Measurements from ENCODE around the gene MYO18B. TPM values are rescaled to one million over a fixed set of nuclear protein-coding genes. Genes with fewer than 3 reads are reported as not detected.

The MYO18B gene
- polyA plus RNA-seq, 3 donors = 0.16 to 0.21 (median 0.20) TPM

- DNase-seq = no peak
Measured at GRCh38 chr22:25900390-25900789, 158.4 kb downstream of the MYO18B start.

- no peak for DNase-seq
Measured at GRCh38 chr22:25900880-25901279, 158.9 kb downstream of the MYO18B start.

GRCh38 chr22:25902402-25902801 is 160.4 kb downstream of the MYO18B start:
- no peak for DNase-seq

- no peak for DNase-seq
Measured at GRCh38 chr22:25903294-25903693, 161.3 kb downstream of the MYO18B start.

- no peak for DNase-seq
Measured at GRCh38 chr22:25908212-25908611, 166.2 kb downstream of the MYO18B start.

- no peak for DNase-seq
Measured at GRCh38 chr22:25908755-25909154, 166.8 kb downstream of the MYO18B start.

GRCh38 chr22:25909614-25910387 is 167.8 kb downstream of the MYO18B start:
- no peak for DNase-seq

GRCh38 chr22:25911243-25911972 is 169.4 kb downstream of the MYO18B start:
- no peak for DNase-seq

- no peak for DNase-seq
Measured at GRCh38 chr22:25919452-25919851, 177.5 kb downstream of the MYO18B start.

- no peak for DNase-seq
Measured at GRCh38 chr22:25922141-25922540, 180.2 kb downstream of the MYO18B start.

- DNase-seq = no peak
Measured at GRCh38 chr22:25923914-25924313, 181.9 kb downstream of the MYO18B start.

GRCh38 chr22:25928038-25928437 is 186.1 kb downstream of the MYO18B start:
- no peak for DNase-seq

- DNase-seq = no peak
Measured at GRCh38 chr22:25929321-25929878, 187.4 kb downstream of the MYO18B start.

GRCh38 chr22:25930083-25930482 is 188.1 kb downstream of the MYO18B start:
- DNase-seq = no peak

- DNase-seq = peak; percentile 11
Measured at GRCh38 chr22:25930788-25931310, 188.9 kb downstream of the MYO18B start.

- no peak for DNase-seq
Measured at GRCh38 chr22:25933158-25933788, 191.3 kb downstream of the MYO18B start.

GRCh38 chr22:25935266-25936058 is 193.5 kb downstream of the MYO18B start:
- no peak for DNase-seq

- DNase-seq = no peak
Measured at GRCh38 chr22:25938151-25938550, 196.2 kb downstream of the MYO18B start.

GRCh38 chr22:25939384-25939783 is 197.4 kb downstream of the MYO18B start:
- DNase-seq = no peak

GRCh38 chr22:25940479-25940878 is 198.5 kb downstream of the MYO18B start:
- DNase-seq = no peak

- peak; percentile 17 for DNase-seq
Measured at GRCh38 chr22:25941365-25941960, 199.5 kb downstream of the MYO18B start.

Measured in renal pelvis (tissue), 4 donors.